Measurements from ENCODE around the gene UPP1. TPM values are rescaled to one million over a fixed set of nuclear protein-coding genes. Genes with fewer than 3 reads are reported as not detected.

The UPP1 gene
- total and polyA plus RNA-seq, 2 of the 13 experiments (the other 11 are each of a cell fraction or from before 2014, with no cell fraction given), result 5.7 to 9.8 TPM

DNA sequence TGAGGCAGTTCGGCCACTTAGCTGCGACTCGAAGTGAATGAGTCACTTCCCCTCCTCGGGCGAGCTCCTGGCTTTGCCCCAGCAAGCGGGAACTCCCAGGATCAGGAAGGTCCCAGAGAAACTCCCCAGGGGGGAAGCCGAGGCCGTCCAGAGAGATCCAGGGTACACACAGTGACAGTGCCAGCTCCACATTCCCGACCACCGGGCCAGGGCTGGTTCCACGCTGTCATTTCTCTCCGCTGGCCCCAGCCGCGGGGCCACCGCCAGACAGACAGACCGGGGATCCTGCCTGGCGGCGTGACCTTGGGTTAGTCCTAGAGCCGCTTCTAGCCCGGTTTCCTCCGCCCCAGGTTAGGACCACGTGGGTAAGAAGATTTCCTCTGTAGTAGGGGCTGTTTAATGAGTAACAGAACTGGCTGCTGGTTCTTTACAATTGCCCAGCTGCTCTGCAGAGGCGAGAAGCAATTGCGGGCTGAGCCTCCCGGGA lies 463 bp upstream of the UPP1 start (continued):
- TF ChIP-seq, protein P1, sequence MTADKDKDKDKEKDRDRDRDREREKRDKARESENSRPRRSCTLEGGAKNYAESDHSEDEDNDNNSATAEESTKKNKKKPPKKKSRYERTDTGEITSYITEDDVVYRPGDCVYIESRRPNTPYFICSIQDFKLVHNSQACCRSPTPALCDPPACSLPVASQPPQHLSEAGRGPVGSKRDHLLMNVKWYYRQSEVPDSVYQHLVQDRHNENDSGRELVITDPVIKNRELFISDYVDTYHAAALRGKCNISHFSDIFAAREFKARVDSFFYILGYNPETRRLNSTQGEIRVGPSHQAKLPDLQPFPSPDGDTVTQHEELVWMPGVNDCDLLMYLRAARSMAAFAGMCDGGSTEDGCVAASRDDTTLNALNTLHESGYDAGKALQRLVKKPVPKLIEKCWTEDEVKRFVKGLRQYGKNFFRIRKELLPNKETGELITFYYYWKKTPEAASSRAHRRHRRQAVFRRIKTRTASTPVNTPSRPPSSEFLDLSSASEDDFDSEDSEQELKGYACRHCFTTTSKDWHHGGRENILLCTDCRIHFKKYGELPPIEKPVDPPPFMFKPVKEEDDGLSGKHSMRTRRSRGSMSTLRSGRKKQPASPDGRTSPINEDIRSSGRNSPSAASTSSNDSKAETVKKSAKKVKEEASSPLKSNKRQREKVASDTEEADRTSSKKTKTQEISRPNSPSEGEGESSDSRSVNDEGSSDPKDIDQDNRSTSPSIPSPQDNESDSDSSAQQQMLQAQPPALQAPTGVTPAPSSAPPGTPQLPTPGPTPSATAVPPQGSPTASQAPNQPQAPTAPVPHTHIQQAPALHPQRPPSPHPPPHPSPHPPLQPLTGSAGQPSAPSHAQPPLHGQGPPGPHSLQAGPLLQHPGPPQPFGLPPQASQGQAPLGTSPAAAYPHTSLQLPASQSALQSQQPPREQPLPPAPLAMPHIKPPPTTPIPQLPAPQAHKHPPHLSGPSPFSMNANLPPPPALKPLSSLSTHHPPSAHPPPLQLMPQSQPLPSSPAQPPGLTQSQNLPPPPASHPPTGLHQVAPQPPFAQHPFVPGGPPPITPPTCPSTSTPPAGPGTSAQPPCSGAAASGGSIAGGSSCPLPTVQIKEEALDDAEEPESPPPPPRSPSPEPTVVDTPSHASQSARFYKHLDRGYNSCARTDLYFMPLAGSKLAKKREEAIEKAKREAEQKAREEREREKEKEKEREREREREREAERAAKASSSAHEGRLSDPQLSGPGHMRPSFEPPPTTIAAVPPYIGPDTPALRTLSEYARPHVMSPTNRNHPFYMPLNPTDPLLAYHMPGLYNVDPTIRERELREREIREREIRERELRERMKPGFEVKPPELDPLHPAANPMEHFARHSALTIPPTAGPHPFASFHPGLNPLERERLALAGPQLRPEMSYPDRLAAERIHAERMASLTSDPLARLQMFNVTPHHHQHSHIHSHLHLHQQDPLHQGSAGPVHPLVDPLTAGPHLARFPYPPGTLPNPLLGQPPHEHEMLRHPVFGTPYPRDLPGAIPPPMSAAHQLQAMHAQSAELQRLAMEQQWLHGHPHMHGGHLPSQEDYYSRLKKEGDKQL (CRISPR knock-in tag; IDR thresholded peaks at IDR 0.05; ENCODE audit: low read depth), result no peak
- TF ChIP-seq ARNT2 (CRISPR knock-in tag; IDR thresholded peaks at IDR 0.05; ENCODE audit: low read depth), result no peak; the same call in 1 of the 2 replicates
- TF ChIP-seq, protein P2, sequence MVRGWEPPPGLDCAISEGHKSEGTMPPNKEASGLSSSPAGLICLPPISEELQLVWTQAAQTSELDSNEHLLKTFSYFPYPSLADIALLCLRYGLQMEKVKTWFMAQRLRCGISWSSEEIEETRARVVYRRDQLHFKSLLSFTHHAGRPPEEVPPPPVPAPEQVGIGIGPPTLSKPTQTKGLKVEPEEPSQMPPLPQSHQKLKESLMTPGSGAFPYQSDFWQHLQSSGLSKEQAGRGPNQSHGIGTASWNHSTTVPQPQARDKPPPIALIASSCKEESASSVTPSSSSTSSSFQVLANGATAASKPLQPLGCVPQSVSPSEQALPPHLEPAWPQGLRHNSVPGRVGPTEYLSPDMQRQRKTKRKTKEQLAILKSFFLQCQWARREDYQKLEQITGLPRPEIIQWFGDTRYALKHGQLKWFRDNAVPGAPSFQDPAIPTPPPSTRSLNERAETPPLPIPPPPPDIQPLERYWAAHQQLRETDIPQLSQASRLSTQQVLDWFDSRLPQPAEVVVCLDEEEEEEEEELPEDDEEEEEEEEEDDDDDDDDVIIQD (CRISPR knock-in tag; IDR thresholded peaks at IDR 0.05; ENCODE audit: low read depth), result no peak
- no peak for TF ChIP-seq HES4 (CRISPR knock-in tag; IDR thresholded peaks at IDR 0.05; ENCODE audit: borderline replicate concordance)
- TF ChIP-seq, protein P3, sequence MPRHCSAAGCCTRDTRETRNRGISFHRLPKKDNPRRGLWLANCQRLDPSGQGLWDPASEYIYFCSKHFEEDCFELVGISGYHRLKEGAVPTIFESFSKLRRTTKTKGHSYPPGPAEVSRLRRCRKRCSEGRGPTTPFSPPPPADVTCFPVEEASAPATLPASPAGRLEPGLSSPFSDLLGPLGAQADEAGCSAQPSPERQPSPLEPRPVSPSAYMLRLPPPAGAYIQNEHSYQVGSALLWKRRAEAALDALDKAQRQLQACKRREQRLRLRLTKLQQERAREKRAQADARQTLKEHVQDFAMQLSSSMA (CRISPR knock-in tag; IDR thresholded peaks at IDR 0.05), result no peak
- TF ChIP-seq, protein P4, sequence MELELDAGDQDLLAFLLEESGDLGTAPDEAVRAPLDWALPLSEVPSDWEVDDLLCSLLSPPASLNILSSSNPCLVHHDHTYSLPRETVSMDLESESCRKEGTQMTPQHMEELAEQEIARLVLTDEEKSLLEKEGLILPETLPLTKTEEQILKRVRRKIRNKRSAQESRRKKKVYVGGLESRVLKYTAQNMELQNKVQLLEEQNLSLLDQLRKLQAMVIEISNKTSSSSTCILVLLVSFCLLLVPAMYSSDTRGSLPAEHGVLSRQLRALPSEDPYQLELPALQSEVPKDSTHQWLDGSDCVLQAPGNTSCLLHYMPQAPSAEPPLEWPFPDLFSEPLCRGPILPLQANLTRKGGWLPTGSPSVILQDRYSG (CRISPR knock-in tag; IDR thresholded peaks at IDR 0.05), result no peak
- TF ChIP-seq, protein P5, sequence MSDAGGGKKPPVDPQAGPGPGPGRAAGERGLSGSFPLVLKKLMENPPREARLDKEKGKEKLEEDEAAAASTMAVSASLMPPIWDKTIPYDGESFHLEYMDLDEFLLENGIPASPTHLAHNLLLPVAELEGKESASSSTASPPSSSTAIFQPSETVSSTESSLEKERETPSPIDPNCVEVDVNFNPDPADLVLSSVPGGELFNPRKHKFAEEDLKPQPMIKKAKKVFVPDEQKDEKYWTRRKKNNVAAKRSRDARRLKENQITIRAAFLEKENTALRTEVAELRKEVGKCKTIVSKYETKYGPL (CRISPR knock-in tag; IDR thresholded peaks at IDR 0.05), result no peak
- TF ChIP-seq ETV6 (CRISPR knock-in tag; conservative IDR thresholded peaks at IDR 0.05), result no peak; the same call in 1 of the 2 replicates
- no peak for TF ChIP-seq SMAD1 (CRISPR knock-in tag; IDR thresholded peaks at IDR 0.05; ENCODE audit: borderline replicate concordance, low read depth)
- no peak for TF ChIP-seq NCOA1 (CRISPR knock-in tag; IDR thresholded peaks at IDR 0.05)
- no peak for TF ChIP-seq NFATC3 (CRISPR knock-in tag; IDR thresholded peaks at IDR 0.05)
- TF ChIP-seq MZF1 (CRISPR knock-in tag; IDR thresholded peaks at IDR 0.05; ENCODE audit: borderline replicate concordance), result no peak
- TF ChIP-seq, protein P6, sequence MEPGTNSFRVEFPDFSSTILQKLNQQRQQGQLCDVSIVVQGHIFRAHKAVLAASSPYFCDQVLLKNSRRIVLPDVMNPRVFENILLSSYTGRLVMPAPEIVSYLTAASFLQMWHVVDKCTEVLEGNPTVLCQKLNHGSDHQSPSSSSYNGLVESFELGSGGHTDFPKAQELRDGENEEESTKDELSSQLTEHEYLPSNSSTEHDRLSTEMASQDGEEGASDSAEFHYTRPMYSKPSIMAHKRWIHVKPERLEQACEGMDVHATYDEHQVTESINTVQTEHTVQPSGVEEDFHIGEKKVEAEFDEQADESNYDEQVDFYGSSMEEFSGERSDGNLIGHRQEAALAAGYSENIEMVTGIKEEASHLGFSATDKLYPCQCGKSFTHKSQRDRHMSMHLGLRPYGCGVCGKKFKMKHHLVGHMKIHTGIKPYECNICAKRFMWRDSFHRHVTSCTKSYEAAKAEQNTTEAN (CRISPR knock-in tag; conservative IDR thresholded peaks at IDR 0.05), result no peak; the same call in 1 of the 2 replicates
- TF ChIP-seq RELA (CRISPR knock-in tag; IDR thresholded peaks at IDR 0.05), result no peak
- TF ChIP-seq, protein P7, sequence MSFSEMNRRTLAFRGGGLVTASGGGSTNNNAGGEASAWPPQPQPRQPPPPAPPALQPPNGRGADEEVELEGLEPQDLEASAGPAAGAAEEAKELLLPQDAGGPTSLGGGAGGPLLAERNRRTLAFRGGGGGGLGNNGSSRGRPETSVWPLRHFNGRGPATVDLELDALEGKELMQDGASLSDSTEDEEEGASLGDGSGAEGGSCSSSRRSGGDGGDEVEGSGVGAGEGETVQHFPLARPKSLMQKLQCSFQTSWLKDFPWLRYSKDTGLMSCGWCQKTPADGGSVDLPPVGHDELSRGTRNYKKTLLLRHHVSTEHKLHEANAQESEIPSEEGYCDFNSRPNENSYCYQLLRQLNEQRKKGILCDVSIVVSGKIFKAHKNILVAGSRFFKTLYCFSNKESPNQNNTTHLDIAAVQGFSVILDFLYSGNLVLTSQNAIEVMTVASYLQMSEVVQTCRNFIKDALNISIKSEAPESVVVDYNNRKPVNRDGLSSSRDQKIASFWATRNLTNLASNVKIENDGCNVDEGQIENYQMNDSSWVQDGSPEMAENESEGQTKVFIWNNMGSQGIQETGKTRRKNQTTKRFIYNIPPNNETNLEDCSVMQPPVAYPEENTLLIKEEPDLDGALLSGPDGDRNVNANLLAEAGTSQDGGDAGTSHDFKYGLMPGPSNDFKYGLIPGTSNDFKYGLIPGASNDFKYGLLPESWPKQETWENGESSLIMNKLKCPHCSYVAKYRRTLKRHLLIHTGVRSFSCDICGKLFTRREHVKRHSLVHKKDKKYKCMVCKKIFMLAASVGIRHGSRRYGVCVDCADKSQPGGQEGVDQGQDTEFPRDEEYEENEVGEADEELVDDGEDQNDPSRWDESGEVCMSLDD (CRISPR knock-in tag; IDR thresholded peaks at IDR 0.05; ENCODE audit: borderline replicate concordance), result 0 out of 2 replicates have a peak, but pooled peaks have one; percentile 21
- TF ChIP-seq NBN (conservative IDR thresholded peaks at IDR 0.05), result no peak

Data from HepG2 (cell line).